ENCODE data around the gene CPA3.

CPA3 gene

DNA sequence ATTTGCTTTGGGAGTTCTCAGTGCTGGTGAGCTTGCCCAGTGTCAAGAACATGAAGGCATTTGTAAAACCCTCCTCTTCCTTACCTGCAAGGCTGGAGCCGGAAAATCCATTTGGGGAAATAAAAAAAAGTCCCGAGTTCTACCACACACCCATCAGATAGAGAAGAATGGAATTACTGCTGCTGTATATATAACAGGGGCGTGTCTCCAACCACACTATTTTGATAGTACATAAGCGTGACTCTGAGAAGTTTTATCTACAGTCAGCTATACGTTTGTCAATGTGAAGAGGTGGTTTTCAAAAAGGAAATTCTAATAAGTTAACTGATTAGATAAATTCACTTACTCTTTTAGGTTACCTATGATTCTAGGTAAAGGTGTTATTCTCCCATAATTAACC lies 1.3 kb upstream of the CPA3 start:
- Histone ChIP-seq H3K9me3 (ENCODE audit: insufficient read depth, low read depth, low read length) (no peaks in the 10 kb centered on the region), H3K36me3 (ENCODE audit: insufficient read depth, low read depth, low read length) (no peaks in the 10 kb centered on the region), H3K9ac (ENCODE audit: low read depth, low read length) (no peak overlapping the region), H3K4me1 (ENCODE audit: insufficient read depth, low read length) (no peaks in the 10 kb centered on the region), H3K27me3 (ENCODE audit: insufficient read depth, low read length) (no peaks in the 10 kb centered on the region), H3K4me3 (ENCODE audit: low read length) (no peak overlapping the region), H3K27ac (ENCODE audit: low read length) (no peak overlapping the region)

DNA sequence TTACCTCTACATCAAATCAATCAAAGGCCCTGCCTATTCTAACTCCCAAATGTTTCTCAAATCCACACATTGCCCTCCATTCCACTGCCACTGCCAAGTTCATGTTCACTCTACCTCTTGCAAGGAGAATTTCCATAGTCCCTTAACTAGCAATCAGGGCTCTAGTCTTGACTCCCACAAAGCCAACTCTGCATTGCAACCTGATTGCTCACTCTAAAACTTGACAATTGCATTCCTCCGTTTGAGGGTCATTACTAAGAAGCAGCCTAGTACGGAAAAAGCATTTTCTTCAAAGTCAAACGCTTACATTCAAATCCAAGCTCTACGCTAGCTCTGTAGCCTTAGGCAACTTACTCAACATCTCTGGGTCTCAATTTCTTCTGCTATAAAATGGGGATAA lies 1.2 kb downstream of the CPA3 start:
- no peak overlapping the region for H3K9ac ChIP-seq (ENCODE audit: low read depth, low read length)
- no peaks in the 10 kb centered on the region for H3K27me3 ChIP-seq (ENCODE audit: insufficient read depth, low read length)
- H3K27ac ChIP-seq (ENCODE audit: low read length): no peak overlapping the region
- no peaks in the 10 kb centered on the region for H3K9me3 ChIP-seq (ENCODE audit: insufficient read depth, low read depth, low read length)
- no peaks in the 10 kb centered on the region for H3K4me1 ChIP-seq (ENCODE audit: insufficient read depth, low read length)
- no peaks in the 10 kb centered on the region for H3K36me3 ChIP-seq (ENCODE audit: insufficient read depth, low read depth, low read length)
- no peak overlapping the region for H3K4me3 ChIP-seq (ENCODE audit: low read length)

DNA sequence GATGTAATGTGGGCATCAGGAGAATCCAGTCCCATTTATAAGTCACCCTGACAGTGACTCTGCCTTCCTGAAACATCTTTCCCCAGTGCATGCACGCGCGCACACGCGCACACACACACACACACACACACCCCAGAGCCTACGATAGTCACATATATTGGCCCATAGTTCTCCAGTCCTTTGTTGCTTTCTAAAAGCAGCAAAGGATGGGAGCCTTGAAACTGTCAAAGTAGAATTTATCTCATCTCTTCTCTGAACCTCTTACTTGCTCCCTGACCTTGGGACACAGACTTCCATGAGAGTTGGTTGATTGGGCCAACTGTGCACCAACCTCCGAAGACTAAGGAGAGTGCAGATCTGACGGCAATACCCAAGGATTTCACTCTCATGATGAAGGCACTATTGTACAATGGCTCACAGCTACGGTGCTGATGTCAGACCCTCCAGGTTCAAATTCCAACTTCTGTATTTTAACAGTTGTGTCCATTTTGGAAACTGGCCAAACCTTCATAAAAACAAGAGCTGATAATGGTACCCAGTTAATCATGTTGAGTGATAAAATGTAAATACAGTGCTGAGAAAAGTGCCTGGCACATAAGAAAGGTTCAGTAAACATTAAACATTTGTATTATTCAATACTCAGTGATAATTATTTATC lies 8.3 kb downstream of the CPA3 start:
- Histone ChIP-seq H3K27me3 (ENCODE audit: insufficient read depth, low read length) (no peaks in the 10 kb centered on the region), H3K9ac (ENCODE audit: low read depth, low read length) (no peak overlapping the region), H3K4me1 (ENCODE audit: insufficient read depth, low read length) (no peaks in the 10 kb centered on the region), H3K4me3 (ENCODE audit: low read length) (no peak overlapping the region), H3K36me3 (ENCODE audit: insufficient read depth, low read depth, low read length) (no peaks in the 10 kb centered on the region), H3K9me3 (ENCODE audit: insufficient read depth, low read depth, low read length) (no peaks in the 10 kb centered on the region), H3K27ac (ENCODE audit: low read length) (no peak overlapping the region)

DNA sequence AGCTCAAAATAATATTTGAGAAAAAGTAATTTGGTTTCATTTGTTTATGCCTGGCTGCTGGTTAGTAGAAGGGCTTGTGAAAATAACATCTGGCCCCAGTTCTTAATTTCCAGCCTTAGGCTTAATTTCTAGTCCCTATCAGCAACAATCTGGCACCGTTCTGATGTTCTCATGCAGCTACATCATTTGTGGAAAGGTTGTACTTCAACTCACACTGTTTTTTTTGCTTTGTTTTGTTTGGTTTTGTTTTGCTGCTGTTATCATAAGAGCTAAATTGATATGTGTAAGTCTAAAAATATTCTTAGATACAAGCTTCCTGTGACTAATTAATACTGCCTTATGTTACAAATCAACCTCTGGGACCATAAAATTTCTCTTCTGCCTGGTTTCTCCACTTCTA lies 8.9 kb downstream of the CPA3 start:
- Histone ChIP-seq H3K36me3 (ENCODE audit: insufficient read depth, low read depth, low read length) (no peaks in the 10 kb centered on the region), H3K4me1 (ENCODE audit: insufficient read depth, low read length) (no peaks in the 10 kb centered on the region), H3K27me3 (ENCODE audit: insufficient read depth, low read length) (no peaks in the 10 kb centered on the region), H3K9ac (ENCODE audit: low read depth, low read length) (no peak overlapping the region), H3K4me3 (ENCODE audit: low read length) (no peak overlapping the region), H3K27ac (ENCODE audit: low read length) (no peak overlapping the region), H3K9me3 (ENCODE audit: insufficient read depth, low read depth, low read length) (no peaks in the 10 kb centered on the region)

DNA sequence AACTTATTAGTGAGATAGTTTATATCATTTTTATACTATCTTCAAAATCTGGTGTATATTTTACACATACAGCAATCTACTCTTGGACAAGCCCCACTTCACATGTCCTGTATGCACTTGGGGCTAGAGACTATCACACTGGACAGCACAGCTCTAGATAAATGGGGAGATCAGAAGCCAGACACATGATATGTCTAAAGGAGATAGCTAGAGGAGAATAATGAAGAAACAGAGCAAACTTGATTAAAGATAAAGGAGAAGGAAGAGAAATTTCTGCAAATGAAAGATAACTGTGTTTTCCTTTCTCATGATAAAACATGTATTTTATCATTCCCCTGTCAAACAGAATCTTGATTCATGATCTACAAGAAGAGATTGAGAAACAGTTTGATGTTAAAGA lies 13.0 kb downstream of the CPA3 start:
- Histone ChIP-seq H3K9ac (ENCODE audit: low read depth, low read length) (no peak overlapping the region), H3K4me1 (ENCODE audit: insufficient read depth, low read length) (no peaks in the 10 kb centered on the region), H3K27ac (ENCODE audit: low read length) (no peak overlapping the region), H3K4me3 (ENCODE audit: low read length) (no peak overlapping the region), H3K36me3 (ENCODE audit: insufficient read depth, low read depth, low read length) (no peaks in the 10 kb centered on the region), H3K27me3 (ENCODE audit: insufficient read depth, low read length) (no peaks in the 10 kb centered on the region), H3K9me3 (ENCODE audit: insufficient read depth, low read depth, low read length) (no peaks in the 10 kb centered on the region)

DNA sequence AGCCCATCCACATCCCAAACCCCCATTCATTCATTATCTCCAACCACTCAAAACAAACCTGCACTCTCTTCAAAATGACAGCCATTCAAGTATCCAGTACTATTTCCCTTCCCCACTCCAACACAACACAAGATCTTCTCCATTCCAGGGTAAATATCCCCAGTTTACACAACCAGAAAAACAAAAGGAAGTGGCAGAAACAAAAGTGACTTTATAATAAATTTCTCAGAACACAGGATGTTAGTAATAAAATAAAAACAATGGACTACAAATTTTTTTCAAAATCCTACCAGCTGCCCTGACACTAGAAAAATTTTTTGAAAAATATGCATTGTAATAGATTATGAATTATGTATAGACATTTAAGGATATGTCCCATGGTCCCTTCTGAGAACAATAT lies 14.2 kb downstream of the CPA3 start:
- Histone ChIP-seq H3K4me3 (ENCODE audit: low read length) (no peak overlapping the region), H3K4me1 (ENCODE audit: insufficient read depth, low read length) (no peaks in the 10 kb centered on the region), H3K9me3 (ENCODE audit: insufficient read depth, low read depth, low read length) (no peaks in the 10 kb centered on the region), H3K27ac (ENCODE audit: low read length) (no peak overlapping the region), H3K36me3 (ENCODE audit: insufficient read depth, low read depth, low read length) (no peaks in the 10 kb centered on the region), H3K9ac (ENCODE audit: low read depth, low read length) (no peak overlapping the region), H3K27me3 (ENCODE audit: insufficient read depth, low read length) (no peaks in the 10 kb centered on the region)

DNA sequence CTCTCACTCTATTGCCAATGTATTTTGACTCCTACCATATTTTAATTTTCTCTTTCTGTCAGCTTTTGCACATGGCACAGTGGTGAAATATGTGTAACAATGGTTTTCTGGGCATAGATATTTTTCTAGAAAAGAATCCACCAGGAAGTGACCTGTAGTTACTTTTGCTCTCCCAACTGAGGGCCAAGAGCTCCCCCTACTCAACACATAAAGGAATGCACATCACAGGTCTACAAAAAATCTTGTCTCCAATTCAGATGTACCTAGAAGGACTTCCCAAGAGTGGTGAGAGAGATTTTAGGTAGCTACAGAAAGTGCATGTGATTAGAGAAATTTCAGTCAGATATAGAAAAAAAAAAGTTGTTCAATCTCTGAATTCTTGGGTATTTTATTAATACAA lies 15.6 kb downstream of the CPA3 start:
- Histone ChIP-seq H3K9me3 (ENCODE audit: insufficient read depth, low read depth, low read length) (no peaks in the 10 kb centered on the region), H3K4me1 (ENCODE audit: insufficient read depth, low read length) (no peaks in the 10 kb centered on the region), H3K4me3 (ENCODE audit: low read length) (no peak overlapping the region), H3K9ac (ENCODE audit: low read depth, low read length) (no peak overlapping the region), H3K36me3 (ENCODE audit: insufficient read depth, low read depth, low read length) (no peaks in the 10 kb centered on the region), H3K27me3 (ENCODE audit: insufficient read depth, low read length) (no peaks in the 10 kb centered on the region), H3K27ac (ENCODE audit: low read length) (no peak overlapping the region)

DNA sequence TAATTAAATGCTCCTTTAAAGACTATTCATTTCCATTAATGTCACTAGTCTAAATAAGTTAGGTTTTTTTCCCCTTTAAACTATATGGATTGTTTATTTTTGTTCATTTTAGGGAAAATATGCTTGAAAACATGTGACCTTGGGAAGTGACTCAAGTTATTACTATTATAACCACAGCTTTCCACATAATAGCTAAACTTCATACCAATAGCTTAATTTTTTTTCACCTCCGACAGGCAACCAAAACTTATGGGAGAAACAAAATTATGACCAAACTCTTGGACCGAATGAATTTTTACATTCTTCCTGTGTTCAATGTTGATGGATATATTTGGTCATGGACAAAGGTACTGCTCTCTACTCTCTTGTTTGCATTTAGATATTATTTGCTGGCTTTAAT lies 16.2 kb downstream of the CPA3 start:
- Histone ChIP-seq H3K27ac (ENCODE audit: low read length) (no peak overlapping the region), H3K4me3 (ENCODE audit: low read length) (no peak overlapping the region), H3K36me3 (ENCODE audit: insufficient read depth, low read depth, low read length) (no peaks in the 10 kb centered on the region), H3K9ac (ENCODE audit: low read depth, low read length) (no peak overlapping the region), H3K27me3 (ENCODE audit: insufficient read depth, low read length) (no peaks in the 10 kb centered on the region), H3K4me1 (ENCODE audit: insufficient read depth, low read length) (no peaks in the 10 kb centered on the region), H3K9me3 (ENCODE audit: insufficient read depth, low read depth, low read length) (no peaks in the 10 kb centered on the region)

DNA sequence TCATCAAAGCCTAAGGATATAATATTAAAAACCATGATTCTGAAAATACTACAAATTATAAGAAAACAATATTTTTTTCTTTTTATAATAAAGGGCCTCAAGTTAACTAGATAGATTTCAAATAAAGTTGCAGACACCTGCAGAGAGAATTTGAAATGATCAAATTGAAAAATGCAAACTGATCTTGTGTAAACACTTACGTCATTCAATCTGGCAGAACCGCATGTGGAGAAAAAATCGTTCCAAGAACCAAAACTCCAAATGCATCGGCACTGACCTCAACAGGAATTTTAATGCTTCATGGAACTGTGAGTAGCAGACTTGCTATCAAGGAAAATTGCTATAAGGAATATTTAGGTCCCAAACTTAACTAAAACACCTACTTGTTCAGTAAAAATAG lies 17.2 kb downstream of the CPA3 start:
- no peak overlapping the region for H3K27ac ChIP-seq (ENCODE audit: low read length)
- H3K4me1 ChIP-seq (ENCODE audit: insufficient read depth, low read length): no peaks in the 10 kb centered on the region
- no peaks in the 10 kb centered on the region for H3K9me3 ChIP-seq (ENCODE audit: insufficient read depth, low read depth, low read length)
- H3K4me3 ChIP-seq (ENCODE audit: low read length): no peak overlapping the region
- no peaks in the 10 kb centered on the region for H3K27me3 ChIP-seq (ENCODE audit: insufficient read depth, low read length)
- H3K36me3 ChIP-seq (ENCODE audit: insufficient read depth, low read depth, low read length): no peaks in the 10 kb centered on the region
- H3K9ac ChIP-seq (ENCODE audit: low read depth, low read length): no peak overlapping the region

DNA sequence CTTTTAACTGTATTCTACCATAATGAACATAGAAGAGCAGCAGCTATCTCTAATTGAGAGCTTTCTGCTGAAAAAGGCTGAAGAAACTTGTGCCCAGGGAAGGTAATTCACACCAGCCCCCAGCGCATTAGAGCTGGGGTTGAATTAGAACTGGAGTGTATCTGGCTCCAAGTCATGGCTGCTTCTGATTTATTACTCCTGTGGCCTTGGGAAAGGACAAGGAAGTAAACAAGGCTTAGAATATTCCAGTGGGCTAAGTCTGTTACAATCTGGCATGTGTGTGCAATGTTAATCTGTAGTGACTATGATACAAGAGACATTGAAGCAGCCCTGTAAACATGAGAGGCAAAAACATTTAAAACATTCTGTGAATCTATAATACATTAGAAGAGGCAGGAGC lies 18.1 kb downstream of the CPA3 start:
- Histone ChIP-seq H3K36me3 (ENCODE audit: insufficient read depth, low read depth, low read length) (no peaks in the 10 kb centered on the region), H3K27ac (ENCODE audit: low read length) (no peak overlapping the region), H3K4me3 (ENCODE audit: low read length) (no peak overlapping the region), H3K9me3 (ENCODE audit: insufficient read depth, low read depth, low read length) (no peaks in the 10 kb centered on the region), H3K4me1 (ENCODE audit: insufficient read depth, low read length) (no peaks in the 10 kb centered on the region), H3K27me3 (ENCODE audit: insufficient read depth, low read length) (no peaks in the 10 kb centered on the region), H3K9ac (ENCODE audit: low read depth, low read length) (no peak overlapping the region)

DNA sequence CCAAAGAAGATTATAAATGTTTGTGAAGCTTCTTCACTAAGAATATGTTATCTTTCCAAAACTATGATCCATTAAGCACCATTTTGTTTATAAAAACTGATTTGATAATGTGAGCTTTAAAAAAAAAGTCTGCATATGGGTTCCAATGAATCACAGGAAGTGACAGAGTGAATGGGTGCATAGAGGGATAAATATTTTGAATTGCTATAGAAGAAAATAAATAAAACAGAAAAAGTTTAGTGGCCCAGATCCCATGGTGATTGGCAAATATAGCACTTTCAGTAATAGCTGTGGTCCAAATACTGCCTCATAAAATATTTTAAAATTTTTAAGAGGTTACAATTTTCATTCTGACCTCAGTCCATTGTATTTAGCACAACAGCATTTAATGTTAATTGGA lies 19.2 kb downstream of the CPA3 start:
- H3K27ac ChIP-seq (ENCODE audit: low read length): no peak overlapping the region
- H3K4me1 ChIP-seq (ENCODE audit: insufficient read depth, low read length): no peaks in the 10 kb centered on the region
- no peaks in the 10 kb centered on the region for H3K27me3 ChIP-seq (ENCODE audit: insufficient read depth, low read length)
- H3K4me3 ChIP-seq (ENCODE audit: low read length): no peak overlapping the region
- H3K9ac ChIP-seq (ENCODE audit: low read depth, low read length): no peak overlapping the region
- no peaks in the 10 kb centered on the region for H3K36me3 ChIP-seq (ENCODE audit: insufficient read depth, low read depth, low read length)
- no peaks in the 10 kb centered on the region for H3K9me3 ChIP-seq (ENCODE audit: insufficient read depth, low read depth, low read length)

DNA sequence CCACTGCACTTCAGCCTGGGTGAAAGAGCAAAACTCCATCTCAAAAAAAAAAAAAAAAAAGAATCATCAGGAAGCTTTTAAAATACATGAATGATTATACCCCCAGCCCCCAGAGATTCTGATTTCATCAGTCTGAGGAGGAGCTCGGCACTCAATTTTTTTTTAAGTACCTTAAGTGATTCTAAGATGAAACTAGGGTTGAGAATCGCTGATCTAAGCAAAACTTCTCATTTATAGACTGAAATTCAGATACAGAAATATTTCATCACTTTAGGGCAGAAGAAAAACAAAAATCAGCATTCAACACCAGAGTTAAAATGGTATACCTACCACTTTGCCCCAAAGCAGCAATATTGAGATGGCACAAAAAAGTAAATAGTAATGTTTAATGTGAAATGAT lies 24.7 kb downstream of the CPA3 start:
- no peaks in the 10 kb centered on the region for H3K27me3 ChIP-seq (ENCODE audit: insufficient read depth, low read length)

DNA sequence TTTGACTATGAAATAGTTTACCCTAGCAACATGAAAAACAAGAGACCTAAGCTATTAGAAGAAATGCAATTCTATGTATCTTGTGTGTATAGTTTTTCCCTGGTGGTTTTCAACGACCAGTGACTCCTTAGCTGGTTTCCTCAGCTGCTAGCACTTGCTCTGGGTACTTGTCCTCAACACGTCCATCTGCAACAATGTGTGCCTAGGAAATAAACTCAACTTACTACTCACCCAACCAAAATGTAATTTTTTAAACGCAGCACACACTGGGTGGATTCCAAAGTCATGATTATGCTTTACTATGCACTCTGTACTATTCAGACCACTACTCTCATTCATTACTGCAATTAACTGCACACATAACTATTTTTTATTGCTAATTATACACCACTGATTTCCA lies 31.0 kb downstream of the CPA3 start:
- no peaks in the 10 kb centered on the region for H3K4me1 ChIP-seq (ENCODE audit: insufficient read depth, low read length)

More for the DNA sequence above, 24.7 kb downstream of the CPA3 start:
- Histone ChIP-seq H3K36me3 (ENCODE audit: insufficient read depth, low read depth, low read length) (no peaks in the 10 kb centered on the region), H3K4me3 (ENCODE audit: low read length) (no peak overlapping the region), H3K27ac (ENCODE audit: low read length) (no peak overlapping the region), H3K4me1 (ENCODE audit: insufficient read depth, low read length) (no peaks in the 10 kb centered on the region), H3K9ac (ENCODE audit: low read depth, low read length) (no peak overlapping the region), H3K9me3 (ENCODE audit: insufficient read depth, low read depth, low read length) (no peaks in the 10 kb centered on the region)

More for the DNA sequence above, 31.0 kb downstream of the CPA3 start:
- Histone ChIP-seq H3K9me3 (ENCODE audit: insufficient read depth, low read depth, low read length) (no peaks in the 10 kb centered on the region), H3K27ac (ENCODE audit: low read length) (no peak overlapping the region), H3K9ac (ENCODE audit: low read depth, low read length) (no peak overlapping the region), H3K36me3 (ENCODE audit: insufficient read depth, low read depth, low read length) (no peaks in the 10 kb centered on the region), H3K27me3 (ENCODE audit: insufficient read depth, low read length) (no peaks in the 10 kb centered on the region), H3K4me3 (ENCODE audit: low read length) (no peak overlapping the region)

All from iPS-20b (cell line).